ENCODE results near the gene GPBP1. TPM values are rescaled to one million over a fixed set of nuclear protein-coding genes. Genes with fewer than 3 reads are reported as not detected.
"Not testable (repeated sequence)": the region's sequence is repeated elsewhere in the genome, so short reads cannot be mapped to it uniquely, and the experiment has no call there.

Gene GPBP1
- total and polyA plus RNA-seq, 2 experiments from 2014 or later = 65.3 to 85.9 TPM

DNA sequence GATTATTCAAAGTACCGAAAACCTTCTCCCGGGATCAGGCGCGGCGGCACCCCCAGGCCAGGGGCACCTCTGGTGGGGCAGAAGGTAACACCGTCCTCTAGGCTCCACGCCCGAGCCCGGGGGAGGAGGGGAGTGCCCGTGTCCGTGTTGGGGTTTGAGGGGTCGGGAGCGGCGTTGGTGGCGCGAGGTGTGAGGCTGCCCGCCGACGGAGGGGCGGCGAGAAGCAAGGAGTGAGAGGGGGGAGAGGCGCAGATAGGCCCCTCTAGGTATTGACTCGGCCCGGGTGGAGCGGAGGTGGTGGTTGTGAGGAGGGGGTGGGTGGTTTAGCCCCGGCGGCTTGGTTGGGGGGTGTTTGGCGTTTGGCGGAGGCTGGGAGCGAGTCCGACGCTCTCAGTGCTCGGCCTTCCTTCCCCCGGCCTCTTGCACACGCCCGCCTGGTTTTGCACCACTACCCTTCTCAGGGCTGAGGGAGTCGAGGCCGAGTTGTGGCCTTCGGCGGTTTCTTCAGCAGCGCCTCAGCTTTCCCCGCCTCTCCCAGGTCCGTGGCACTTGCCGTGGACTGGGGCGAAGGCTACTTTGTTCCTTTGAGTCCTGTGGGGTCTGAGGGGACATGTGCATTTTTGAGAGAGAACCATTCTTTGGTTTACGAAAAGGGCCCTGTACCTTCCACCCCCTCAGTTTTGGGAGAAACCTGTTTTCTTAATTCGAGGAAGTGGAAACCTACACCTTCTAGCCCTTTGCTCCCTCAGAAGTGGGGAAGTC lies 450 bp downstream of the GPBP1 start:
- Histone ChIP-seq H3K36me3 (no peaks in the 10 kb centered on the region), H3K27ac (peak overlapping the region; percentile 99), H3K9me3 (ENCODE audit: low read depth) (no peaks in the 10 kb centered on the region), H3K4me1 (ENCODE audit: low read depth) (peaks cover 20% of the 10 kb centered on the region), H3K27me3 (no peaks in the 10 kb centered on the region), H3K4me3 (peak overlapping the region; percentile 58)
- peak; percentile 36 to 51 for DNase-seq (ENCODE audit: low read depth in 1 of 2, low spot score in 1 of 2)
- TF ChIP-seq, protein P1, sequence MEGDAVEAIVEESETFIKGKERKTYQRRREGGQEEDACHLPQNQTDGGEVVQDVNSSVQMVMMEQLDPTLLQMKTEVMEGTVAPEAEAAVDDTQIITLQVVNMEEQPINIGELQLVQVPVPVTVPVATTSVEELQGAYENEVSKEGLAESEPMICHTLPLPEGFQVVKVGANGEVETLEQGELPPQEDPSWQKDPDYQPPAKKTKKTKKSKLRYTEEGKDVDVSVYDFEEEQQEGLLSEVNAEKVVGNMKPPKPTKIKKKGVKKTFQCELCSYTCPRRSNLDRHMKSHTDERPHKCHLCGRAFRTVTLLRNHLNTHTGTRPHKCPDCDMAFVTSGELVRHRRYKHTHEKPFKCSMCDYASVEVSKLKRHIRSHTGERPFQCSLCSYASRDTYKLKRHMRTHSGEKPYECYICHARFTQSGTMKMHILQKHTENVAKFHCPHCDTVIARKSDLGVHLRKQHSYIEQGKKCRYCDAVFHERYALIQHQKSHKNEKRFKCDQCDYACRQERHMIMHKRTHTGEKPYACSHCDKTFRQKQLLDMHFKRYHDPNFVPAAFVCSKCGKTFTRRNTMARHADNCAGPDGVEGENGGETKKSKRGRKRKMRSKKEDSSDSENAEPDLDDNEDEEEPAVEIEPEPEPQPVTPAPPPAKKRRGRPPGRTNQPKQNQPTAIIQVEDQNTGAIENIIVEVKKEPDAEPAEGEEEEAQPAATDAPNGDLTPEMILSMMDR (IDR thresholded peaks at IDR 0.05; ENCODE audit: low read depth, low read length) = no peak

DNA sequence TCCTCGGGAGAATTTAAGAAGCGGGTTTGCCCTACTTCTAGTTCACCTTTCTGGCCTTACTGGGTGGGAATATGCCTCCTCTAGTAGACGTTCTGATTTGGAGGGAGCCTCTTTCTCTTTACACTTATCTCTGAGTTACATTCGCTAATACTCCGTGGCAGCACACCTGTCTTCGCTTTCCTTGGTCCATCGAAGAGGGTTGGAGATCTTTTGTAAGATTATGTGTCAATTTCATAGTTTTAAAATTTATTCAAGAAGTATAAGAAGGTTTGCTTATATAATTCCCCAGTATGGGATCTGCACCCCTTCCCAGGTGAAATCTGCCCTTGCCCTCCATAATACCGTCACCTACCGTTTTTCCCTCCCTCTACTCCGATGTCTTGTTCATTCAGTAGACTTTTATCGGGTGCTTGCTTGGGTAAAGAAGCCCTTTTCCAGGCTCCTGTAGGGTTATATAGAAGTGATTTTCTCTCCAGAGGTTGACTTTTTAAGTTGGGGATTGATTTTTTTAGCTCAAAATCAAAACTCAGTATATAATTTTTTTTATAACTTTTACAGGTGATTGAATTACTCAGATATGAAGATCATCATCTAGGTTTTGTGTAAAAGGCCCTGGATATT lies 1.1 kb downstream of the GPBP1 start:
- H3K4me1 ChIP-seq (ENCODE audit: low read depth) = peaks cover 22% of the 10 kb centered on the region
- peak in 1 of 2 donors; percentile 11 for DNase-seq (ENCODE audit: low read depth in 1 of 2, low spot score in 1 of 2)
- TF ChIP-seq, protein P1 (IDR thresholded peaks at IDR 0.05; ENCODE audit: low read depth, low read length) = no peak

DNA sequence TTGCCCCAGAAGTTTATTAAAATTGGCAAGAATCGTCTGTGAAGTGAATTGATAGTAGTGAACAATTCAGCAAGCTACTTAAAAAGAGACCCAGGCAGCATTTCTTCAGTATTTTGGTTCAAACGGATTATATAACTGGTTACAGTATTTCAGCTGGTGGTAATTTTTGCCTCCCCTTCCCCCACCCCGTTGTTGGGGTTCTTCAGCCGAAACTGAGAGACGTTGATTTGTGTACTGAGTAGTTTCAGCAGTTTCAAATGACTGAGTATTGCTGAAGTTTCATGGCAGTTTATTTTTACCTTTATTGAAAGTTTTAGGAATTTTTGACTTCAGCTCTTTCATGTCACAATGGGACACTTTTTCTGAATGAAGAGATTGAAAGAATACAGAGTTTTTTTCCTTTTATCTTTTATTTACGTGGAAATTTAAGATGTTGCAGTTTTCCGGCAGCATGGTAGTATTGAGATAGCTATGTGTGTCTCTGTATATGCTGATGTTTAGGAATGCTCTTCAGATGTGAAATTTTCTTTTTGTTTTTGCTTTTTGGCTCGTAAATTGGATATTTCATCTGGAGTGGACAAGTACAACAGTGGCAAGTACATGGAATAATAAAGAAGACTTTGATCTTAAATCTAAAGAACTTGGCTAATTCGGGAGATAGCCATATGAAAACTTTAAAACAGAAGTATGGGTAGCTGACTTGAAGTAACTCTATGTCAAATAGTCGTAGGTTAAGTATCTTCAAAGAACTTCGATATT lies 1.9 kb downstream of the GPBP1 start:
- TF ChIP-seq, protein P1 (IDR thresholded peaks at IDR 0.05; ENCODE audit: low read depth, low read length) = no peak
- Histone ChIP-seq H3K4me1 (ENCODE audit: low read depth) (peaks cover 22% of the 10 kb centered on the region), H3K36me3 (no peaks in the 10 kb centered on the region), H3K9me3 (ENCODE audit: low read depth) (no peaks in the 10 kb centered on the region), H3K4me3 (peak overlapping the region; percentile 58), H3K27ac (peak overlapping the region; percentile 99), H3K27me3 (no peaks in the 10 kb centered on the region)
- no peak for DNase-seq (ENCODE audit: low read depth in 1 of 2, low spot score in 1 of 2)

More for the DNA sequence above, 1.1 kb downstream of the GPBP1 start:
- H3K27me3 ChIP-seq = no peaks in the 10 kb centered on the region
- no peaks in the 10 kb centered on the region for H3K36me3 ChIP-seq
- peak overlapping the region; percentile 99 for H3K27ac ChIP-seq
- peak overlapping the region; percentile 58 for H3K4me3 ChIP-seq
- H3K9me3 ChIP-seq (ENCODE audit: low read depth) = no peaks in the 10 kb centered on the region

DNA sequence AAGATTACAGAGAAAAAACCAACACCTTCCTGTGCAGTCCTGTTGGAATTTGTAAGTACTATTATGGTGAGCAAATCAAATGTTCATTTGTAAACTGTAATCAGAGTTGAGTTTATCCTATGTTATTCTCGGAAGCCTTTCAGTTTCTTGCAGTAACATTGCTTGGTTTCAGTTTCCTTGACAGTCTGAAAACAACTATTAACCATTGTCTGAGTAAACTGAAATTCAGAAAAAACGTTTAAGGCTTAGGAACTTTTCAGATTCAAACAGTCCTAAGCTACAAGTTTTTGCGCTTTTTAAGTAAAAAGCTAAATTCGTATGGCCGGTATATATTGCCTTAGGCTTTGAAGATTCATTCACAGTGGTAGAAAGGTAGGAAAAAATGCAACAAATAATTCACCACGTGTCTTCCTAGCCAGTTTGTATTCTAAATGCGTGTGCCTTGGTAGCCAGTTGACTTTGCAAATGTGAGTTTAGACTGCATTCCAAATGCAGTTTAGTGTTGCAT lies 2.5 kb downstream of the GPBP1 start:
- Histone ChIP-seq H3K4me1 (ENCODE audit: low read depth) (peaks cover 22% of the 10 kb centered on the region), H3K4me3 (peak overlapping the region; percentile 58), H3K36me3 (no peaks in the 10 kb centered on the region), H3K27ac (peak overlapping the region; percentile 99), H3K9me3 (ENCODE audit: low read depth) (no peaks in the 10 kb centered on the region), H3K27me3 (no peaks in the 10 kb centered on the region)
- TF ChIP-seq, protein P1 (IDR thresholded peaks at IDR 0.05; ENCODE audit: low read depth, low read length) = no peak
- DNase-seq (ENCODE audit: low read depth in 1 of 2, low spot score in 1 of 2) = peak in 1 of 2 donors; percentile 70

DNA sequence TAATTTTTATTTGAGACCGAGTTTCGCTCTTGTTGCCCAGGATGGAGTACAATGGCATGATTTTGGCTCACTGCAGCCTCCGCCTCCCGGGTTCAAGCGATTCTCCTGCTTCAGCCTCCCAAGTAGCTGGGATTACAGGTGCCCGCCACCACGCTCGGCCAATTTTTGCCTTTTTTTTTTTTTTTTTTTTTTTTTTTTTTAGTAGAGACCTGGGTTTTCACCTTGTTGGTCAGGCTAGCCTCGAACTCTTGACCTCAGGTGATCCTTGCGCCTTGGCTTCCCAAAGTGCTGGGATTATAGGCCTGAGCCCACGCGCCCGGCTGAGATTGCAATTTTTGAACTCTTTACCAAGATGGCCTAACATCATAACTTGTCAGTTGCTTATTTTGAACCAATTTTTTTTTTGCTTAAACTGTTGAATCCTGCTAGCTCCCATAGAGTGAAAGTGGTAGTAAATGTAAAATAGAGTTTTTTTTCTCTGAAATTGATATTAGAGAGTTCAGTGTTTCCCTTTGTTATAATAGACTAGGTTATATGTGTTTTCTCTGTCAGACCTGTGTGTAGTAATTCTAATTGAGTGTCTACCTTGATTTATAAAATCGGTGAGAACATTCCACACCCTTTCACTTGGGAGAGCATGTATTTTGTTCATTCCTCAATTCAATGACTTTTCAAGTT lies 3.8 kb downstream of the GPBP1 start:
- TF ChIP-seq, protein P1 (IDR thresholded peaks at IDR 0.05; ENCODE audit: low read depth, low read length) = no peak
- H3K4me3 ChIP-seq = peak overlapping the region; percentile 58
- H3K27me3 ChIP-seq = no peaks in the 10 kb centered on the region
- no peaks in the 10 kb centered on the region for H3K9me3 ChIP-seq (ENCODE audit: low read depth)
- no peaks in the 10 kb centered on the region for H3K36me3 ChIP-seq
- DNase-seq (ENCODE audit: low read depth in 1 of 2, low spot score in 1 of 2) = no peak
- H3K27ac ChIP-seq = no peak overlapping the region
- H3K4me1 ChIP-seq (ENCODE audit: low read depth) = peaks cover 22% of the 10 kb centered on the region

DNA sequence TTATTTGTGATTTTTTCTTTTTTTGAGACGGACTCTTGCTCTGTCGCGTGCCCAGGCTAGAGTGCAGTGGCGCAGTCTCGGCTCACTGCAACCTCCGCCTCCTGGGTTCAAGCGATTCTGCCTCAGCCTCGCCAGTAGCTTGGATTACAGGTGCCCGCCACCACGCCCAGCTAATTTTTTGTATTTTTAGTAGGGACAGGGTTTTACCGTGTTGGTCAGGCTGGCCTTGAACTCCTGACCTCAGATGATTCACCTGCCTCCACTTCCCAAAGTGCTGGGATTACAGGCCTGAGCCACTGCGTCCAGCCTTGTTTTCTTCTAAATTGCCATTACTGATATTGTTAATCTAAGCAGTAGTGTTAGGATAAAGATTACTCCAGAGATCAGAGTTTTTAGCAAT lies 4.4 kb downstream of the GPBP1 start:
- H3K4me3 ChIP-seq = peak overlapping the region; percentile 58
- not testable (repeated sequence) for H3K27me3 ChIP-seq; H3K36me3 ChIP-seq; H3K27ac ChIP-seq; DNase-seq (ENCODE audit: low read depth in 1 of 2, low spot score in 1 of 2); H3K9me3 ChIP-seq (ENCODE audit: low read depth)
- peaks cover 22% of the 10 kb centered on the region for H3K4me1 ChIP-seq (ENCODE audit: low read depth)

Measured in cardiac muscle cell (in vitro differentiated cells and primary cell).